Umbilical cord (tissue), 2 donors: ENCODE data around the gene SIGLEC11. TPM values are rescaled to one million over a fixed set of nuclear protein-coding genes. Genes with fewer than 3 reads are reported as not detected.
A peak's percentile ranks its signal among the peaks of the same experiment; 100 is the strongest.
"Not testable (repeated sequence)": the region's sequence is repeated elsewhere in the genome, so short reads cannot be mapped to it uniquely, and the experiment has no call there.

Source experiments
- DNase-seq: peaks from one replicate; pipeline ENCODE4 v3.0.0-alpha.2; 2015; ENCODE audit warnings: low spot score
- total RNA-seq: library from RNA; depleted of rRNA; stranded (reverse); fragments of >200 nt; gene quantifications from one replicate; pipeline ENCODE4 v1.2.3, GENCODE V29; 2014; ENCODE audit warnings: low replicate concordance; ENCODE audit not compliant: insufficient read depth

The SIGLEC11 gene
- total RNA-seq, 1 donor from 2014 or later: 0.72 TPM

DNA sequence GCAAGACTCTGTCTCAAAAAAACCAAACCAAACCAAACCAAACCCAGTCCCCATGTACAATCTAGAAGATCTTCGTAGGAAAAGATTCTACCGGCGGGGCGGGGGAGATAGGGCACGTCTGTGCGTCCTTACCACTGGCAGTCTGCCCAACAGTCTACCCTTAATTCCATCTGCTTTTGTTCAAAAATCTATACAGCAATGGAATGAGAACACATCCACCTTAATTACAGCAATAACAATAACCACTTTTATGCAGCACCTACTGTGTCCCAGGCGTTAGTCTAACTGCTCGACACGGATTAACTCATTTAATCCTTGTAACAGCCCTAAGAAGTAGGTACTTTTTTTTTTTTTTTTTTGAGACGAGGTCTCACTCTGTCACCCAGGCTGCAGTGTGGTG, 34.5 kb downstream of the SIGLEC11 start:
- no peak for DNase-seq

GRCh38 chr19:49925486-49925885, 35.5 kb downstream of the SIGLEC11 start:
- DNase-seq: no peak

DNA sequence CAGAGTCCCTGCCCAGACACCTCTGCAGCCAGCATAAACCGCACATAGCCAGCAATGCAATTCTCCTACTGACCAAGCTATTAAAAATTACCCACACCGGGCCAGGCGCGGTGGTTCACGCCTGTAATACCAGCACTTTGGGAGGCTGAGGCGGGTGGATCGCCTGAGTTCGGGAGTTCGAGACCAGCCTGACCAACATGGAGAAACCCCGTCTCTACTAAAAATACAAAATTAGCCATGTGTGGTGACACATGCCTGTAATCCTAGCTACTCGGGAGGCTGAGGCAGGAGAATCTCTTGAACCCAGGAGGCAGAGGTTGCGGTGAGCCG, 36.1 kb downstream of the SIGLEC11 start:
- DNase-seq: not testable (repeated sequence)

DNA sequence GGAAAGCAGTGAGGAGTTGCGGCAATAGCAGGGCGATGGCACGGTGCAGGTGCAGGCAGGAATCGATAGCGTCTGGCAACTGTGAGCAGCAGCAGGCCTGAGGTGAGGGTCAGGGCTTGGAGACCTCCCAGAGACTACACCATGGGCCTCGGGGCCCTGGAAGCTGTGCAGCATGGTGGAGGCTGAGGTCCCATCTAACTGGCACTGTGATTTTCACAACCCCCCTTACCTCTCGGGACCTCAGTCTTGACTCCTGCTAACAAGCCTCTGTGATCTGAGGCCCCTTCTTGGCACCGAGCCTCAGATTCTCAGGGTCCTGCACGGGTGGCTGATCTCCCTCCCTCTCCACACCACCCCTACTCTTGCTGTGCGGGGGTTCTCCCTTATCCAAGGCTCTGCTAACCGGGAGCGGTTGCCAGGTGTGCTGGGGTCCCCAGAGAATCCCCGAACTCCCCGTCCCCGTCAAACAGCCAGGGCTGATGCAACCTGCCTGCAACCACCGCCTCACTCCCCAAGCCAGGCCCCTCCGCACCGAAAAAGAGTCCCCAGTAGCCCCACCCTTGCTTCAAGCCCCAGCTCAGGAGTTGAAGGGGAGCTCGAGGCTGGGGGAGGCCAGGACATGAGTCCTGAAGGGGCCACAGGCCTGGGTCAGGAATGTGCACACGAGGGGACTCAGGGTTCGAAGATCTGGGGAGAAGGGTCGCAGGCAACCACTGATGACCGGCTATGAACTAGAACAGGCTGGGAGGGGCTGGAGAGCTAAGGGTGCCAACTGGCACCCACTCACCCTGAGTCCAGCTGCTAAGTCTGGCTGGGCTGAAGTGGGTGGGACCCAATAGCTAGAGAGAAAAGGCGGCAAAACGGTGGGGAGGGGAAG, 36.7 kb downstream of the SIGLEC11 start:
- DNase-seq: no peak

- no peak for DNase-seq
These were observed 37.6 kb downstream of the SIGLEC11 start for GRCh38 chr19:49923055-49924003.

DNA sequence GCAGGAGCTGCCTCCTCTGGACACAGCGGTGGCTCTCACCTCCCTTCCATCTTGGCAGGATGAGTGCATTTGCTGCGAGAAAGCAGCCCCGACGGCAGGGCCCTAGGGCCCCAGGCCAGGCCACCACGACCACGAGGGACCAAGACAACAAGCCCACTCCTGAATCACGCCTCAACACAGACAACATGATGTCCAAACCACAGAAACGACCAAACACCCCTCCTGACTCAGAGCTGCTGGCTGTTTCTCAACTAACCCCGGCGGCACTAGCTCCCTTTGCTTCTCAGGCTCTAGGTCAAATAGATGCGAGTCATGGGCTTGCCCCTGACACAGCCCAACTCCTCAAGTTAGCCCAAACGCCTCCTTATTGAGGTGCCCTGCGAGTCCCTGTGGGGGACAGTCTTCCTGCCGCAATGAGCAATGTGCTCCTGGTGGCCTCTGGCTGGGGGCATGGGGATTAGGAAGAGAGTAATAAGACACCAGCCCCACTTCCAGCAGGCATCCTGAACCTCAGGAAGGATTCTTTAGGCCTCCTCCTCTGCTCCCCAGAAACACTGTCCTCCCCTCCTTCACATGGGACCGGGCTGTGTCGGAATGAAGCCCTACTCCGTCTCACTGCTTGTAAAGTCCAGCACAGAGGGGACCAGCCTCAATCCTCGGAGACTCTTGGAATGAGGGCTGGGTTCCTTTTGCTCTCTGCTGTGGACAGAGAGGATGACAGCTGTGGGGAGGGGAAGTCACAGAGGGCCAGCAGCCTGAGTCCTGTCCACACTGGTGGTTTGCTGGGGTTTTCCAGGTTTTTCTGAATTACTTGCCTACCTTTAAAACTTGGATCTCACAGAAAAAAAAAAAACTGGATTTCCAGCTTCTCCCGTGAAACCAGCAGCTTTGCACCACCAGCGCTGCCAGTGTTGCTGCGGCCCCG, 38.8 kb downstream of the SIGLEC11 start:
- DNase-seq: no peak

DNA sequence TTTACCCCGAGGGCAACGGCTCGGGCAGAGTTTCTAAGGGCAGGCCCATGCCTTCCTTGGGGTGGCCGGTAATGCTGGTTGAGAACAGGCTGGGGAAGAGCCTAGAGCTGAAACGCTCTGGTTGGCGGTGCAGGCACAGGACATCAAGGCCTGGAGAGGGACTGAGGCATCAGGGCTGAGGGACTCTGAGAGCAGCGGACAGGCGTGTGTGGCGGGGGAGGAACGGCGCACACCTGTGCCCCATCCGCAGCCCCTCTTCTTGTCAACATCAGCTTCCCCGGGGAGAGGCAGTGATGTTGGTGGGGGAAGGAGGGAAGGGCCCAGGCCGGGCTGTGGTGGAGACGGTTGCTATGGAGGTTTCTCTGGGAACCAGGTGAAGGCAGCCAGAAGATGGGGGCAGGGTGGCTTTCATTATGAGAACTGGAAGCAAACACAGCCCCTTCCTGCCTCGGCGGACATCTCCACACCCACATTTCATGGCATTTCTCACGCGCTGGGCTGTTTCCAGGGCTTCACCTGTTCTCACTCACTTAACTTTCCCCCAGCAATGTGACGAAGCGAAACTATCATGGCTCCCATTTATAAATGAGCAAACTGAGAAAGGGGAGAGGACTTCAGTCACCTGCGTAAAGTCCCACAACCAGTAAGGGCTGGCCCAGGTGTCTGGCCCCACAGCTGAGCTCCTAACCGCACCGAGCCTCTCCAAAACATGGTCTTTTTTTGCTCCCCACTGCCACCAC, 40.2 kb downstream of the SIGLEC11 start:
- DNase-seq: no peak

DNA sequence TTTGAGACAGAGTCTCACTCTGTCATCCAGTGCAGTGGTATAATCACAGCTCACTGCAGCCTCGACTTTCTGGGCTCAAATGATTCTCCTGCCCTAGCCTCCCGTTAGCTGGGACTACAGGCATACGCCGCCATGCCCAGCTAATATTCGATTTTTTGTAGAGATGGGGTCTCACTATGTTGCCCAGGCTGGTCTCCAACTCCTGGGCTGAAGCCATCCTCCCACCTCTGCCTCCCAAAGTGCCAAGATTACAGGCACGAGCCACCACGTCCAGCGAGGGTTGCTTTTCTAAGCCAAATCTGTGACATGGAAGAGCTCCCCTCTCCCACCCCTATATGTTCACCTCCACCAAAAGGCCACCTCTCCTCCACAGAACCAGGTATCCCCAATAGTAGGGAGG, 42.9 kb downstream of the SIGLEC11 start:
- no peak for DNase-seq

DNA sequence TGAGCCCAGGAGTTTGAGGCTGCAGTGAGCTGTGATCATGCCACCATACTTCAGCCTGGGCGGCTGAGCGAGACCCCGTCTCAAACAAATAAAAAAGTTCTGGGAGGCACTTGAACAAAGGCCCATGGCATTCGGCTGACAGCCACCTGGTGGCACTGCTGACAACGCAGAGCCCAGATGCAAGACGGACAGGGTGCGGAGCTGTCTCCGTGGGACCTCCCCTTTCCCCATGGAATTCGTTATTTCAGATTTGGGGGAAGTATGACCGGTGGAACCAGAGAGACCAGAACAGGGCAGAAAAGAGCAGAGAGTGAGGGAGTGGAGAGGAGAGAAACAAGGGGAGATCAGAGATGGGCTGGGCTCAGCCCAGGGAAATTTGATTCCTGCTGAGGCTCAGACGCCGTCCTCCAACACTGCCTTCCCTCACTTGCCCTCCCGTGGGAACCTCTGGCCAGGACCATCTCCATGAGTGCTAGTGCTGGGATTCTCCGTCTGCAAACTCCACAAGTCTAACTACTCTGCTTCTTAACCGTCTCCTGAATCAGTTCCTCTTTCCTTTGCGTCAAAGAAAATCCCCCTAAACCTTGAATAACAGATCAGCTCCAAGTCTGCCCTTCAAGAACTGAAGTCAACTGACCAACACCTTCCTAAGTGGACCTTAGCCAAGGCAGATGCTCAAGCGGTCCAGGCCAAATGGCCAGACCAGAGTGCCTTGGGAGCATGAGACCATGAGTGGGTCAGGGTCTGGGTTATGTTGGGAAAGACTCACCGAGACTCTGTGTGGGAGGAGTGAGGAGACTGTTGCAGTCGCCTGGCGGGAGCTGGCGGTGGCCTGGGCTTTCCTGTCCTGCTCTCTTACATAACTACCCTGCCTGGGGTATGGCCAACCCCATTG, 43.9 kb downstream of the SIGLEC11 start:
- peak; percentile 48 for DNase-seq

DNA sequence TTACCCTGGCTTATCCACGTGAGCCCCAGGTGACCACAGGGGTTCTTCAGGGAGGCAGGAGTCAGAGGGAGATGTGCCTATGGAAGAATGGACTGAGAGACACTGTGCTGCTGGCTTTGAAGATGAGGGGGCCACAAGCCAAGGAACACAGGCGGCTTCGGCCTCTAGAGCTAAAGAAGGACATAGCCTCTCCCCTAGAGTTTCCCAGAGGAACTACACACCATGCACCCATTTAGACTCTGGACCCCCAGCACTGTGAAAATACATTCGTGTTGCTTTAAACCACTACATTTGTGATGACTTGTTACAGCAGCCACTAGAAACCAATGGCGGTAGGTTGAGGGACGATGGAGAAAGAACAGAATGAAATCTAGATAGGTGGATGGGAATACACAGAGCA, 45.7 kb downstream of the SIGLEC11 start:
- no peak for DNase-seq

DNA sequence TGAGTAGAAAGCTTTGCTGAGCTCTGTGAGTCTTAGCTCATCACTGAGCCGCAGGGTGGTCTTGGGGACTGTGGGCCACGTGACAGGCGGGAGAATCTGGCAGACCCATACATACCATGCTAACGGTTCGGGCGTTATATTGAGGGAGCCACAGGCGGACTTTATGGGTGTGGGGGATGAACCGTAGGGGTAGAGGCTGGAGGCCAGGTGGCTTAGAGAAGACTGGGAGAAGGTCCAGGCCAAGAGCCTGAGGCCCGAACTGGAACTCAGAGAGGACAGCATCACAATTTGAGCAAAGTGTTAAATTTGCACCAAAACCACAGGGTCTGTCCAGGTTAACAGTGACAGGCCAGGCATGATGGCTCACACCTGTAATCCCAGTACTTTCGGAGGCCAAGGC, 47.3 kb downstream of the SIGLEC11 start:
- DNase-seq: no peak

DNA sequence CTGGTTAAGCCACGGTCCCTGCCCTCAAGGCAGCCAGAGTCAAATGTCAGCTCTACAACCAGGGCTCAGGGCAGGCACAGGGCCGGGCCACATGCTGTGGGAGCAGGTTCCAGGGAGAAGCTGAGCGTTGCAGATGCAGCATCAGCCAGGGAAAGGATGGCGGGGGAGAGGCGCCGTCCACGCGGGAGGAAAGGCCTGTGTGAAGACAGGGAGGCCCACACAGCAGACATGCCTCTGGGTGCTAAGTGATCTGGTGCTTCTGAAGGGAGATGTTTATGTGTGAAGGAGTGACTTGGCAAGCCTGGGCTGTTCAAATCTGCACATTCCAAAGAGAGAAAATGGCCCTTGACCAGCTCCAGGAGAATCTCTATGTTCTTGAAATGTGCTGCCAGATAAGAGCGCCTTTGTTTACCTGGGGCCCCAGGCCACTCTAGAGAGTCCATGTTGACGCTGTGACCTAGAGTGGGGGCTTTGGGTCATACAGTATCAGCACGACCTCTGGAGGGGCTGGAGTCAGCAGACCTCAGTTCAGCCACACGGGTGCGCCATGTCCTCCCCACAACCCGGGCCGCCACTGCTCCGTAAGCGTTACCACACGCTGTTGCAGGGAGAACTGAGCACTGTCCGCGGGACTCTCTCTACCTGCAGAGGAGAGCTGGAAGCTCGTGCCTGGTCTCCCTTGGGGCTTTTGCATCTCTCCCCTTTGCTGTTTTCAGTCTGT, 47.8 kb downstream of the SIGLEC11 start:
- DNase-seq: no peak

DNA sequence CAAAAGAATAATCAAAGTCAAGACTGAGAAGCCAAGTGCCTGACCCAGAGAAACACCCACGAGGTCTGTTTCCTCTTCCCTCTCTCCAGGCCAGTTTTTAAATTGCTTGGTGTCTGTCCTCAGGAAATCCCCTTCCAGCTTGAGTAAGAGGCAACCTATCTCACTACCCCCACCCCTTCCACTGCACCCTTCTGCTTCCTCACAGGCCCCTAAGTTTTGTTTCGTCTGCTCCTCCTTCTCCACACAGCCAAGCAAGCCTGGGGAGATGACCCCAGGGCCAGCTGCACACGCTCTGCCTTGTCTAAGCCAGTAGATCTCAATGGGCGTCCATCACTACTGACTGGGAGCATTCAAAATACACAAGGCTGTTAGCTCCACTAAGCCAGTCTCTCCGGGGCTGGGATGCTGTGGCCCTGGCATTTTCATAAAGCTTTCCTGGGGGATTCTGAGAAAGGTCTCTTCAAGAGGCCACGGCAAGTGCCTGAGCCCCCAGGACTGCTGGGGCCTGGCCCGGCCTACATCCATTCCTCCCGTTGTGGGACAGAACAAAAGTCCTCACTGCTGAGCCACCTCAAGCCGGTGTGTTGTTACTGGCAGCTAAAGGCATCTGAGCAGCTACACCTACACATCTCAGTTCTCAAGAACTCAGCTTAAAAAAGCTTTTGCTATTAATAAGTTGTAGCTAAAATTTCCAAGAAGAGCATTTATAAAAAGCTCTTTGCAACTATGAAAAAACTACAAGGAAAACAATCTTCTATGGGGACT, 49.4 kb downstream of the SIGLEC11 start:
- no peak for DNase-seq

- no peak for DNase-seq
These were observed 50.8 kb downstream of the SIGLEC11 start for GRCh38 chr19:49910179-49910578.

DNA sequence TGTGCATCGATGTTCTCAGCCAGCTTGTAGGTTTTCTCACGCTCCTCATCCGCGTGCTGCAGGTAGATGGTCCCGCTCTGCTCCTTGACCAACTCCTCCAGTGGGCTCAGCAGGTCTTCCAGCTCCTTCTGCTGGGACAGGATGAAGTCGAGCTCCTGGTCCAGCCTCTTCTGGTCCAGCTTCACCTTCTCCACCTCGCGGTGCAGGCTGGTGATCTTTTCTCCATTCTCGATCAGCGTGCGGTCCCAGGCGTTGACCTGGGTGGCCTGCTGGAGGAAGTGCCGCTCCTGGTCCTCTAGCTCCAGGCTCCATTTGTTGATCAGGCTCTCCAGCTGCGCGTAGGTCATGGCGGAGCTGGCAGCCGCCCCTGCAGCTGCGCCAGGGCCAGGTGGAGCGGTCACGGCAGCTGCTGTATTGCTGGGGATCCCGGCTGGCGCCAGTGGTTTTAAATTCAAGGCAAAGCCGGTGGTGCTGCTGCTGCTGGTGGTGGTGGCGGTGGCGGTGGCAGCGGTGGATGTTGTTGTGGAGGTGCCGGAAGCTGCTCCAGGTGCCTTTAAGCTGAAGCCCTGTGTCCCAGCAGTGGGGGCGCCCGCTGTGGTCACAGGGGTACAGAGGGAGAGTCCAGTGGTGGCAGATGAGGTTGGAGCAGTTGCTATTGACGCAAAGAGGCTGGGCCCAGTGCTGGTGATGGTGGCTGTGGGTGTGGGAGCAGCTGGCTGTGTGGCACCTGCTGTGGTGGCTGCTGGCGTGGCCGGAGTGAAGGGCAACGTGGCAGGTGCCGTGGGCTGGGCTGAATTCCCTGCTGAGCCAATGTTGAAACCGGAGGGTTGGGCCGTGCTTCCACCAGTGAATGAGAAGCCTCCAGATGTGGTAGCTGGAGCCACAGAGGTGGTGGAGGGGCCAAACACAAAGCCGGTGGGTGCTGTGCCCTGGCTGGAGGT, 52.2 kb downstream of the SIGLEC11 start:
- DNase-seq: no peak

DNA sequence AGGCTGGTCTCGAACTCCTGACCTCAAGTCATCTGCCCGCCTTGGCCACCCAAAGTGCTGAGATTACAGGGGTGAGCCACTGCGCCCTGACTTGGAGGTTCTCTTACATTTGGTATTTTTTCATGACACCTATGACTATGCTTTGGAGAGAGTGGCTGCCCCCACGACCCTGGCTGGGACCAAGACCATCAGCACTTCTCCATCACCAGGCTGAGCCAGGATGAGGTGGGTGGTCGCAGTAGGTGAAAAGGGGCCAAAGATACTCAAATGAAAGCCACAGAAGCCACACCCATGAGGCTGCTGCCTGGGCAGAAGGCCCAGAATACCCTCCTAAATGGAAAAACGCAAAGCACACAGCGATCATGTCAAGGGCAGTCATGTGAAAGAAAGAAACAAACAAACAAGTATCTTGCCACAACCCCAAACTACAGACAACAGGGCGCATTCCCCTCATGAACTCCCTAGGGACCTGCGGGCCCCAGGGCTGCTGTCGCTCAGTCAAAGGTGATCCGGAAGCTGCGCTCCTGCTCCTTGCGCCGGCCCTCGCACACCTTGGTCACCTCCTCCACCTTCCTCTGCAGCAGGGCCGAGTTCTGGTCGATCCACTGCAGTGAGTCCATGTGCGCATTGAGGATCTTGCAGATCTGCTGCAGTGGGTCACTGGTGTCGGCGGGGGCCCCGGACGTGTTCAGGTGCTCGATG, 53.1 kb downstream of the SIGLEC11 start:
- DNase-seq: no peak
